Upper lobe of right lung (tissue), 1 donor: Measurements from ENCODE around the gene TACR1. TPM values are rescaled to one million over a fixed set of nuclear protein-coding genes. Genes with fewer than 3 reads are reported as not detected.
A peak's percentile ranks its signal among the peaks of the same experiment; 100 is the strongest.

Experiments used
- ATAC-seq: fragments of 200-7000 bp; cut with Tn5 transposase; one replicate; pipeline ENCODE4 v1.9.1; 2020; ENCODE audit warnings: mild to moderate bottlenecking, moderate library complexity
- DNase-seq: peaks from one replicate; pipeline ENCODE4 v3.0.0-alpha.2; 2020
- H3K27ac ChIP-seq: fragments of 200-600 bp; one replicate; pipeline ENCODE4 v1.8.0; 2022
- H3K27me3 ChIP-seq: fragments of 200-600 bp; one replicate; pipeline ENCODE4 v1.8.0; 2022; ENCODE audit warnings: mild to moderate bottlenecking
- H3K36me3 ChIP-seq: fragments of 200-600 bp; one replicate; pipeline ENCODE4 v1.8.0; 2022
- H3K4me1 ChIP-seq: fragments of 200-600 bp; one replicate; pipeline ENCODE4 v1.8.0; 2022
- H3K4me3 ChIP-seq: fragments of 200-600 bp; one replicate; pipeline ENCODE4 v1.8.0; 2022; ENCODE audit warnings: mild to moderate bottlenecking
- H3K9me3 ChIP-seq: fragments of 200-600 bp; one replicate; pipeline ENCODE4 v1.8.0; 2022
- intact Hi-C: fragments of 100-400 bp; cut with DNase I; formaldehyde crosslinking; loops from one replicate; pipeline ENCODE4 v1.11.0; 2022
- total RNA-seq: library from RNA; stranded (reverse); fragmentation: NEBNext Ultra II Directional; extraction: Animal tissue kit (Norgen Biotek cat#: 25700); gene quantifications from one replicate; pipeline ENCODE4 v1.2.1, GENCODE V29; 2021
- TF ChIP-seq, protein P1 (sequence below): fragments of 200-600 bp; IDR thresholded peaks from one replicate; pipeline ENCODE4 v1.8.0; 2022; ENCODE audit warnings: antibody characterized with exemption
- donor health status: DM: no; HTN: yes; CAD: no; lungs with severe emphysema.

The TACR1 gene
- total RNA-seq, 1 donor from 2014 or later = 1.4 TPM

DNA sequence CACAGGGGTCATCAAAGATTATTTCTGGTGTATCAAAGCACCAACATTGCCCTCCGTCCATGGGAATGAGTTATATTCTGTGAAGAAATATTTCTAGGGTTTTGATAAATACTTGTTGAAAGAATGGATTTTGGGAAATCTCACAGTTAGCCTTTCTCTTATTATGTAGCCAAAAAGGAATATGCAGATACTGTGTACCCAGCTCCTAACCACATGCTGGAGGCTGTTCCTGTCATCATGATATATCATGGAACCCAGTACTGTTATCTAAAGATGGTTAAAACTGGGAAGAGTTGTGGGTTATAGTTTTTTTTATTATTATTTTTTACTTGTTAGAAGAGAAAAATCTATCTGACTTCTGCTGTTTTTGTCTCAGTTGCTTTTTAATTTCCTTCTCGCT is 158.1 kb downstream of the TACR1 start:
- H3K9me3 ChIP-seq = no peaks in the 10 kb centered on the region
- ATAC-seq = no peak
- intact Hi-C loops = no loop called here
- H3K36me3 ChIP-seq = no peaks in the 10 kb centered on the region
- H3K4me3 ChIP-seq = no peak overlapping the region
- DNase-seq = no peak
- no peaks in the 10 kb centered on the region for H3K27me3 ChIP-seq
- no peak overlapping the region for H3K27ac ChIP-seq
- TF ChIP-seq, protein P1, sequence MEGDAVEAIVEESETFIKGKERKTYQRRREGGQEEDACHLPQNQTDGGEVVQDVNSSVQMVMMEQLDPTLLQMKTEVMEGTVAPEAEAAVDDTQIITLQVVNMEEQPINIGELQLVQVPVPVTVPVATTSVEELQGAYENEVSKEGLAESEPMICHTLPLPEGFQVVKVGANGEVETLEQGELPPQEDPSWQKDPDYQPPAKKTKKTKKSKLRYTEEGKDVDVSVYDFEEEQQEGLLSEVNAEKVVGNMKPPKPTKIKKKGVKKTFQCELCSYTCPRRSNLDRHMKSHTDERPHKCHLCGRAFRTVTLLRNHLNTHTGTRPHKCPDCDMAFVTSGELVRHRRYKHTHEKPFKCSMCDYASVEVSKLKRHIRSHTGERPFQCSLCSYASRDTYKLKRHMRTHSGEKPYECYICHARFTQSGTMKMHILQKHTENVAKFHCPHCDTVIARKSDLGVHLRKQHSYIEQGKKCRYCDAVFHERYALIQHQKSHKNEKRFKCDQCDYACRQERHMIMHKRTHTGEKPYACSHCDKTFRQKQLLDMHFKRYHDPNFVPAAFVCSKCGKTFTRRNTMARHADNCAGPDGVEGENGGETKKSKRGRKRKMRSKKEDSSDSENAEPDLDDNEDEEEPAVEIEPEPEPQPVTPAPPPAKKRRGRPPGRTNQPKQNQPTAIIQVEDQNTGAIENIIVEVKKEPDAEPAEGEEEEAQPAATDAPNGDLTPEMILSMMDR = no peak
- H3K4me1 ChIP-seq = no peaks in the 10 kb centered on the region

DNA sequence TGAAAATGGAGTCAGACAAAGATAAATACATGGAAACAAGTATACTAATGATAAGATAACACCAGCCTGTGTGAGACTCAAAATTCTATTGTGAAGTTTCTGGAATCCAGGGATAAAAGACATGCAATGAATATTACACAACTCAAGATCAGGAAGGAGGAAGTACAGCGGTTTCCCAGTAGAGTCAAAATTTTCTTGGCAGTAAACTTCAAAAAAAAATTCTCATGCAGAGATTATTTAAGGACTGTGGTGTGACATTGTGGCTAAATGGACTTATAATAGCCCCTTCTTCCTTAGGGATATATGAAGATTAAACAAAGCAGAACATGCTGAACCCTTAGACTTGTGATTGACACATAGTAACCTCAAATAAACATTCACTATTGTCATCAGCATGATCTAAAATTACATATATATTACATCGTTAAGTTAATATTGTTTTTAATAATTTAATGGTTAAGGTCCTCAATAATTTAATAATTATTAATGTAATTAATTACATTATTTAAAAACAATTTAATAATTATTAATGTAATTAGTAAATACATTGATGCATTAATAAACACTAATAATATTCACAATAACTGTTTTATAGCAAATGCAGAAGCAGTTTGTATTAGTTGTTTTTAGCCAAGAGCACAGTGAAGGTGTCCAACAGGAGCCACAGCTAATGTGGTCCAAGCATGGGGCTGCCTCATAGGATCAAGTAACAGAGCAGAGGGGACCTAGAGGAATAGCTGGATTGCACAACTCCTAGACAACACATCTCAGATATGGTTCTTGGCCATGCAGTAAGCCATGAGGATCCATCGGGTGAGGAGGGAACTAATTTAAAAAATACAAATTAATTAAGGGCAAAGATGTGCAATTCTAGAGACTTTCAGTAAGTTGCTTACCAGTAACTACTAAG is 163.6 kb downstream of the TACR1 start:
- H3K4me1 ChIP-seq = peaks cover 13% of the 10 kb centered on the region
- peak; percentile 35 for ATAC-seq
- no peak for DNase-seq
- H3K4me3 ChIP-seq = no peak overlapping the region
- H3K27ac ChIP-seq = peak overlapping the region; percentile 33
- H3K9me3 ChIP-seq = no peaks in the 10 kb centered on the region
- TF ChIP-seq, protein P1 = no peak
- intact Hi-C loops = no loop called here
- no peaks in the 10 kb centered on the region for H3K27me3 ChIP-seq
- no peaks in the 10 kb centered on the region for H3K36me3 ChIP-seq

GRCh38 chr2:75033516-75033915 is 165.8 kb downstream of the TACR1 start:
- H3K36me3 ChIP-seq = no peaks in the 10 kb centered on the region
- H3K4me3 ChIP-seq = no peak overlapping the region
- no peak overlapping the region for H3K27ac ChIP-seq
- H3K9me3 ChIP-seq = no peaks in the 10 kb centered on the region
- ATAC-seq (no peak), DNase-seq (no peak)
- peaks cover 13% of the 10 kb centered on the region for H3K4me1 ChIP-seq
- TF ChIP-seq, protein P1 = no peak
- intact Hi-C loops = no loop called here
- H3K27me3 ChIP-seq = no peaks in the 10 kb centered on the region

DNA sequence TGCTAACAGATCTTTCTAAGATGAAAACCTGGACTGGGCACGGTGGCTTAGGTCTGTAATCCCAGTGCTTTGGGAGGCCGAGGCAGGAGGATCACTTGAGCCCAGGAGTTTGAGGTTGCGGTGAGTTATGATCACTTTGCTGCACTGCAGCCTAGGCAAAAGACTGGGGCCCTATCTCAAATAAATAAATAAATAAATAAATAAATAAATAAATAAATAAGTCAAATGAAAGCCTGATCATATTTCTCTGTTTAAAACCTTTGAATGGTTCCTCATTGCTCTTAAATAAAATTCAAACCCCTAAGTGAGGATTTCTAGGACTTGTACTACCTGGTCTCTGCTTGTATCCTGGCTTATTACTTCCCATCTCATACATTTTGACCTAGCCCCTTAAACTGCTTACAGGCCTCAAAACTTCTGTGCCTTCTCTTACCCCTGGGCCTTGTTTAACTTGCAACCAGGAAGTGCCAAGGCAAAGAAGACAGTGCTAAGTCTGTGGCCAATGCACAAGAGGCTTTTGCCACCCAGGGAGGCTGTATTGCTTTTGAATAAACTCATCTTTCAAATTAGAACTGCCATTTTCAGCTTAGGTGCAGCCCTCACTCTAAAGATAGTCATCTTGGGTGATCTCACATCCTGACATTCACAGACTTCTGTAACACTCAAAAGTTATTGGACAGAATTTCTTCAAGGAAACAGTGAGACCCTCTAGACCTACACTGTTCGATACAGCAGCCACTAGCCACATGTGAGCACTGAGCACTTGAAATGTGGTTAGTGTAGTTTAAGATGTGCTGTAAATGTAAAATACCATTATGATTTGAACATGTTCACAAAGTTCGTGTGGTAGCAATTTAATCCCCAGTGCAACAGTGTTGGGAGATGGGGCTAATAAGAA is 167.2 kb downstream of the TACR1 start:
- TF ChIP-seq, protein P1 = no peak
- no peak overlapping the region for H3K4me3 ChIP-seq
- intact Hi-C loops = no loop called here

GRCh38 chr2:75031171-75031570 is 168.1 kb downstream of the TACR1 start:
- TF ChIP-seq, protein P1 = no peak

More for the DNA sequence above, 167.2 kb downstream of the TACR1 start:
- Histone ChIP-seq H3K4me1 (peaks cover 13% of the 10 kb centered on the region), H3K9me3 (no peaks in the 10 kb centered on the region), H3K27ac (no peak overlapping the region), H3K27me3 (no peaks in the 10 kb centered on the region), H3K36me3 (no peaks in the 10 kb centered on the region)
- DNase-seq (no peak), ATAC-seq (no peak)

More at GRCh38 chr2:75031171-75031570, 168.1 kb downstream of the TACR1 start:
- ATAC-seq (no peak), DNase-seq (no peak)
- no peak overlapping the region for H3K4me3 ChIP-seq
- peaks cover 13% of the 10 kb centered on the region for H3K4me1 ChIP-seq
- no peaks in the 10 kb centered on the region for H3K9me3 ChIP-seq
- intact Hi-C loops = no loop called here
- no peak overlapping the region for H3K27ac ChIP-seq
- H3K36me3 ChIP-seq = no peaks in the 10 kb centered on the region
- H3K27me3 ChIP-seq = no peaks in the 10 kb centered on the region
